Mesenteric fat pad (tissue), 1 donor: Measurements from ENCODE around the gene UGT2B28. TPM values are rescaled to one million over a fixed set of nuclear protein-coding genes. Genes with fewer than 3 reads are reported as not detected.
"Not testable (repeated sequence)": the region's sequence is repeated elsewhere in the genome, so short reads cannot be mapped to it uniquely, and the experiment has no call there.

Experiments used
- DNase-seq: peaks from one replicate; pipeline ENCODE4 v3.0.0-alpha.2; 2020; ENCODE audit warnings: low spot score
- total RNA-seq: library from RNA; stranded (reverse); fragmentation: NEBNext Ultra II Directional; extraction: Animal tissue kit (Norgen Biotek cat#: 25700); gene quantifications from one replicate; pipeline ENCODE4 v1.2.1, GENCODE V29; 2021
- donor health status: DM: yes; HTN: yes; CAD: no.

Gene UGT2B28
- total RNA-seq, 1 donor from 2014 or later = not detected

DNA sequence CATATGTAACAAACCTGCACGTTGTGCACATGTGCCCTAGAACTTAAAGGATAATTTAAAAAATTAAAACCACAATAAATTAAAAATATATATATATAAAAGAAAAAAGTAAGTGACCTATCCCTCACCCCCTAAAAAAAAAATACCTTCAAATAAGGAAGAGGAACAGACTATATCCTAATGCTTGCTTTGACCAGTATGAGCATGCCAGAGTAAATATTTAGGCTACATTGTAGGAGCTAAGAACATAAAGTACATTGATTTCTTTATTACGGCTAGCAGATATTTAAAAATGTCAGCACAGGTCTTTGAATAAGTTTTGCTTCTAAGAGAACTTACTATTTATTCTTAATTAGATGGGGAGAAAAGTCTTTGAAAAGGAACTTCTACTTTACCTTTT is 62.8 kb downstream of the UGT2B28 start:
- not testable (repeated sequence) for DNase-seq

DNA sequence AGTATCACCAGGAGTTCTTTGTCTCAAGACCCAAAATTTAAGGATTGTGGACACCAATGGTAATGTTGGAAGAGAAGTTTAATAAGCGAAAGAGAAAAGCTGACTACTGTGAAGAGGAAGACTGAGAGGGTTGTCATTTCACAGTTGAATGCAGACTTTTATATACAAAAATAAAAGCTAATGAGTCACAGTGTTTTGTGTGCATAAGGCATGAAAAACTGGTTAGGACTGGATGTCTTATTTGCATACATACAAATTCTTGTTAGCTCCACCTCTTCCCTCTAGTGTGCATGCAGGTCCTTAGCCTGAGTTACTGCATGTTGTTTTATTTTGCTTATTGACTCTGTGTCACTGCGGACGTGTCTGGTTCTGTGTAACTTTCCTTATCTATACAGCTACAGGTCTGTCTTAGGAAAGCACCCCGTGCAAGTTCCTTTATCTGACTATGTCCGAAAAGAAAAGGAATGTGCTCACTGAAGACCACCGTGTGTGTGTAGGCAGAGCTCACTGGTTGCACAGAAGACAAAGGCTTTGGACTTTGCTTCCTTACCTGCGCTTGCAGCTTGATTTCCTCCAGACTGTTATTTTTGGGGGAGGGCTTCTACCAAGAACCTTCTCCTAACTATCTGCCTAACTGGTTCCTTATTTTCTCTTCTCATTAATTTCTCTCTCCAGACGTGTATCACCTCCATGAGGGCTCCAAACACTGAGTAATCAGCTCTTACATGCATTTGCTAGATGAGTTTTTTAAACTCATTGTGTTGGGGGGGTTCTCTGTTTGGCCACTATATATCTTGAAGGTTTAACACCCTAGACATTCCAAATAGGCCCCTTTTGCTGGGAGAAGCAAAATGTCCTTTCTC is 63.5 kb downstream of the UGT2B28 start:
- DNase-seq = not testable (repeated sequence)

Other genes starting within 250 kb of the UGT2B28 start
- not detected for gene UGT2B7, start 184.0 kb upstream of the UGT2B28 start, total RNA-seq
- gene UGT2B11, start 65.7 kb upstream of the UGT2B28 start, total RNA-seq = not detected
- not detected for gene UGT2B4, start 215.4 kb downstream of the UGT2B28 start, total RNA-seq